Measurements from ENCODE around the gene ANKRD44. TPM values are rescaled to one million over a fixed set of nuclear protein-coding genes. Genes with fewer than 3 reads are reported as not detected.

The ANKRD44 gene
- total RNA-seq, 1 donor from 2014 or later: 8.1 TPM

DNA sequence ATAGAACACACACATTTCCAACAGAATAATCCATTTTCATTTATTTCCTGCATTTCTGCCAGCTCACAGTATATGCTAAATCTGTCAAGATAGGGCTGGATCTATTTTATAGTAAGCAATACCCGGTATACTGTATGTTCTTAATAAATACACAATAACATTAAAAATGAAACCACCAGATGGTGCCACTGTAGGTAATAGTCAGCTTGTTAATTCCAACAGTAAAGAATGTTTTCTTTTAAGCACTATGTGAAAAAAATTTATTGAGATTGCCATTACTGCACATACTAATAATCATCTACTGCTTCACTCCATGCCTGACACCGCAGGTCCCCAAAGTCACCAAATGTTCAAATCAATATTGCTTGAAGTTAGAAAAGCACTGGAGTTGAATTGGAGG lies 252.6 kb downstream of the ANKRD44 start:
- Mint-ChIP-seq H3K4me3 (ENCODE audit: unreplicated experiment) (no peak overlapping the region), H3K27me3 (ENCODE audit: unreplicated experiment) (no peaks in the 10 kb centered on the region), H3K27ac (ENCODE audit: unreplicated experiment) (no peak overlapping the region), H3K4me1 (ENCODE audit: unreplicated experiment) (no peaks in the 10 kb centered on the region), H3K36me3 (ENCODE audit: low read depth, unreplicated experiment) (no peaks in the 10 kb centered on the region), H3K9me3 (ENCODE audit: unreplicated experiment) (no peaks in the 10 kb centered on the region)
- DNase-seq (ENCODE audit: low spot score): no peak
- TF ChIP-seq, protein P1, sequence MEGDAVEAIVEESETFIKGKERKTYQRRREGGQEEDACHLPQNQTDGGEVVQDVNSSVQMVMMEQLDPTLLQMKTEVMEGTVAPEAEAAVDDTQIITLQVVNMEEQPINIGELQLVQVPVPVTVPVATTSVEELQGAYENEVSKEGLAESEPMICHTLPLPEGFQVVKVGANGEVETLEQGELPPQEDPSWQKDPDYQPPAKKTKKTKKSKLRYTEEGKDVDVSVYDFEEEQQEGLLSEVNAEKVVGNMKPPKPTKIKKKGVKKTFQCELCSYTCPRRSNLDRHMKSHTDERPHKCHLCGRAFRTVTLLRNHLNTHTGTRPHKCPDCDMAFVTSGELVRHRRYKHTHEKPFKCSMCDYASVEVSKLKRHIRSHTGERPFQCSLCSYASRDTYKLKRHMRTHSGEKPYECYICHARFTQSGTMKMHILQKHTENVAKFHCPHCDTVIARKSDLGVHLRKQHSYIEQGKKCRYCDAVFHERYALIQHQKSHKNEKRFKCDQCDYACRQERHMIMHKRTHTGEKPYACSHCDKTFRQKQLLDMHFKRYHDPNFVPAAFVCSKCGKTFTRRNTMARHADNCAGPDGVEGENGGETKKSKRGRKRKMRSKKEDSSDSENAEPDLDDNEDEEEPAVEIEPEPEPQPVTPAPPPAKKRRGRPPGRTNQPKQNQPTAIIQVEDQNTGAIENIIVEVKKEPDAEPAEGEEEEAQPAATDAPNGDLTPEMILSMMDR (IDR thresholded peaks at IDR 0.05; ENCODE audit: unreplicated experiment): no peak

DNA sequence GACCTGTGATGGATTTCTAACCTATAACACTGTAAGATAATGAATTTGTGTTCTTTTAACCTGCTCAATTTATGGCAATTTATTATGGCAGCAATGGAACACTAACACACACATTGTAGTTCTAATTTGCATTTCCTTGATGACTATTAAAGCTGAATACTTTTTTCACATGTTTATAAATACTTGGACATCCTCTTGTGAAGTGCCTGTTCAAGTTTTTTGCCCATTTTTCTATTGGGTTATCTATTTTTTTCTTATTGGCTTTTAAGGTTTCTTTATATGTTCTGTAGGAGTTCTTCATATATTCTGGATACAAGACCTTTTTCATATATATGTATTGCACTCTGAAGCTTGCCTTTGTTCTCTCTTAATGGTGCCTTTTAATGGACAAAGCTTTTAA lies 255.5 kb downstream of the ANKRD44 start:
- TF ChIP-seq, protein P1 (IDR thresholded peaks at IDR 0.05; ENCODE audit: unreplicated experiment): no peak
- no peak overlapping the region for H3K4me3 Mint-ChIP-seq (ENCODE audit: unreplicated experiment)
- H3K4me1 Mint-ChIP-seq (ENCODE audit: unreplicated experiment): no peaks in the 10 kb centered on the region
- H3K36me3 Mint-ChIP-seq (ENCODE audit: low read depth, unreplicated experiment): no peaks in the 10 kb centered on the region
- H3K27ac Mint-ChIP-seq (ENCODE audit: unreplicated experiment): no peak overlapping the region
- no peak for DNase-seq (ENCODE audit: low spot score)
- H3K27me3 Mint-ChIP-seq (ENCODE audit: unreplicated experiment): no peaks in the 10 kb centered on the region
- no peaks in the 10 kb centered on the region for H3K9me3 Mint-ChIP-seq (ENCODE audit: unreplicated experiment)

DNA sequence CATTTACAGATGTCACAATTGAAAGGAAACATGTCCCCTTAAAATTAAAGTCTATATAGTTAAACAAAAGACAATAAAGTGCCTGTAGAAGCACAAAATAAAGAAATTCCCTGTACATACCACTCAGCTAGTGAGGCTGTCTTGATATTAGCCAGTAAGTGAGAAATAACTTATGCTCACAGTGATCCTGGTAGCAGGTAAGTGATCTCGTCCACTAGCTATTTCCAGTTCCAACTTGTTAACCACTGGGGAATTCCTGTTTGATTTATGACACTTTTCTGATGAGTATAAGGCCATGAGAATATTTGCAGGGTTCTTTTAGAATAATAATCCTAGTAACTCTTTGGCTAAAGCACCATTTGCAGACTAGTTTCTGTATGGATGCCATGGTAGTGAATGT lies 256.1 kb downstream of the ANKRD44 start:
- no peaks in the 10 kb centered on the region for H3K36me3 Mint-ChIP-seq (ENCODE audit: low read depth, unreplicated experiment)
- no peak for DNase-seq (ENCODE audit: low spot score)
- no peaks in the 10 kb centered on the region for H3K27me3 Mint-ChIP-seq (ENCODE audit: unreplicated experiment)
- no peaks in the 10 kb centered on the region for H3K4me1 Mint-ChIP-seq (ENCODE audit: unreplicated experiment)
- TF ChIP-seq, protein P1 (IDR thresholded peaks at IDR 0.05; ENCODE audit: unreplicated experiment): no peak
- H3K9me3 Mint-ChIP-seq (ENCODE audit: unreplicated experiment): no peaks in the 10 kb centered on the region
- H3K27ac Mint-ChIP-seq (ENCODE audit: unreplicated experiment): no peak overlapping the region
- no peak overlapping the region for H3K4me3 Mint-ChIP-seq (ENCODE audit: unreplicated experiment)

DNA sequence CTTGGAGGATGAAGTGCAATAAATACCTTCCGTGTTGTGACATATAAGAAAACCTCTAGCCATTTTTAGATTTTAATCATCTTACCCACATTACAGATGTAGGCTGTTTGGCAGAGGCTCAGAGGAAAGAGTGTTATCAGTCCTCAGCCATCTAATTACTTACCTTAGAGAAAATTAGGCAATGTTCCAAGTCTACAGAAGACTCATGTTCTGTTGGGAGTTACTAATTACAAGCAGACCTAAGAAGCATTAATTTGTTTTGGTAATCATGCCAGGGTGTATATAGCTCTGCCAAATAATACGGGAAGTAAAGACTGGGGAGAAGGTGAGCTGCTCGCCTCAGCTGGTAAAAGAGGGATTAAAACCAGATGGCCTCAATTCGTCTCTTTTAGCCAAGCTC lies 258.2 kb downstream of the ANKRD44 start:
- DNase-seq (ENCODE audit: low spot score): no peak
- Mint-ChIP-seq H3K9me3 (ENCODE audit: unreplicated experiment) (no peaks in the 10 kb centered on the region), H3K4me1 (ENCODE audit: unreplicated experiment) (no peaks in the 10 kb centered on the region), H3K27ac (ENCODE audit: unreplicated experiment) (no peak overlapping the region), H3K27me3 (ENCODE audit: unreplicated experiment) (peaks cover 2% of the 10 kb centered on the region), H3K36me3 (ENCODE audit: low read depth, unreplicated experiment) (no peaks in the 10 kb centered on the region), H3K4me3 (ENCODE audit: unreplicated experiment) (no peak overlapping the region)
- TF ChIP-seq, protein P1 (IDR thresholded peaks at IDR 0.05; ENCODE audit: unreplicated experiment): no peak

DNA sequence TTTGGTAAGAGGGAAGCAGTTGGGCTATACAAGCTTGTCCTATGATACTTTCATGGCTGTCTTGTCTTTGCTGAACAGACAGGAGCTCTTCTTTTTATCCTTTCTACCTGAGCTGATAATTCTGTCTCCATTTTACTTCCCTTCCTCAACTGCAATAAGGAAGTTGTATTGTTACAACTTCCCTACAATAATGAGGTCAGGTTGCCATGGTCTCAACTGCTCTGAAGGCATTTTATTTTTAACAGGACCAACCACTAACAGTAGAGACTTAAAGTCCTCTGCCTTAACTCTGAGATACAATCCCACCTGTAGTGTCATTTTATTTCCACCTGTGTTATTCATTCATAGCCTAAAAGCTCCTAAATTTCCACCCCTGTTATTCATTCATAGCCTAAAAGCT lies 265.5 kb downstream of the ANKRD44 start:
- H3K27me3 Mint-ChIP-seq (ENCODE audit: unreplicated experiment): peaks cover 2% of the 10 kb centered on the region

More for the DNA sequence above, 265.5 kb downstream of the ANKRD44 start:
- Mint-ChIP-seq H3K36me3 (ENCODE audit: low read depth, unreplicated experiment) (no peaks in the 10 kb centered on the region), H3K4me3 (ENCODE audit: unreplicated experiment) (no peak overlapping the region), H3K27ac (ENCODE audit: unreplicated experiment) (peak overlapping the region; percentile 93), H3K4me1 (ENCODE audit: unreplicated experiment) (peaks cover 23% of the 10 kb centered on the region), H3K9me3 (ENCODE audit: unreplicated experiment) (no peaks in the 10 kb centered on the region)
- TF ChIP-seq, protein P1 (IDR thresholded peaks at IDR 0.05; ENCODE audit: unreplicated experiment): no peak
- DNase-seq (ENCODE audit: low spot score): no peak
